Keratinocyte (primary cell): ENCODE results near the gene ALK.

Experiments
- CTCF ChIP-seq, 3 experiments: IDR thresholded peaks in 1 of 3; conservative IDR thresholded peaks in 1 of 3; optimal IDR thresholded peaks in 1 of 3; 2 replicates in 2 of 3; 3 replicates in 1 of 3; pipeline versions ENCODE3 to v1.5.1; 2011; ENCODE audit warnings: low read length in 3 of 3, mild to moderate bottlenecking in 3 of 3, moderate library complexity in 2 of 3, control low read depth in 1 of 3, inconsistent platforms in 1 of 3; ENCODE audit not compliant: insufficient read depth in 2 of 3; ENCODE audit errors: extremely low read depth in 1 of 3
- EZH2 ChIP-seq: IDR thresholded peaks from one replicate; pipeline ENCODE4 v1.6.1; 2012; ENCODE audit warnings: inconsistent platforms, mild to moderate bottlenecking, low read length, moderate library complexity

- no peak for TF ChIP-seq CTCF (optimal IDR thresholded peaks at IDR 0.05 in 1 of 3, IDR thresholded peaks at IDR 0.05 in 1 of 3, conservative IDR thresholded peaks at IDR 0.05 in 1 of 3; ENCODE audit: extremely low read depth in 1 of 3, insufficient read depth in 2 of 3, low read length in 3 of 3)
- TF ChIP-seq EZH2, result no peak
These were observed 528.6 kb downstream of the ALK start for GRCh38 chr2:29392774-29393173.
